Smooth muscle cell (in vitro differentiated cells): ENCODE data around the gene IL32. TPM values are rescaled to one million over a fixed set of nuclear protein-coding genes. Genes with fewer than 3 reads are reported as not detected.

ENCODE experiments used
- DNase-seq: peaks from one replicate; lab custom pipeline; 2025; ENCODE audit not compliant: unreplicated experiment; lab: John Stamatoyannopoulos, UW
- H2AFZ ChIP-seq: fragments of 200-600 bp; sonication (generic); 2 replicates; pipeline ENCODE4 v1.6.0; 2016; ENCODE audit warnings: antibody characterized with exemption, low read depth, mild to moderate bottlenecking
- H3F3A ChIP-seq: fragments of 200-600 bp; sonication (generic); 2 replicates; pipeline ENCODE4 v1.6.0; 2017; ENCODE audit warnings: antibody characterized with exemption, low read depth
- H3K27ac ChIP-seq: fragments of 200-600 bp; sonication (generic); 2 replicates; pipeline ENCODE4 v1.5.1; 2016; ENCODE audit warnings: low read depth, mild to moderate bottlenecking
- H3K27me3 ChIP-seq: fragments of 200-600 bp; sonication (generic); 2 replicates; pipeline ENCODE4 v1.6.1; 2016; ENCODE audit warnings: low read depth, mild to moderate bottlenecking
- H3K36me3 ChIP-seq: fragments of 200-600 bp; sonication (generic); 2 replicates; pipeline ENCODE4 v1.5.1; 2016; ENCODE audit warnings: low read depth
- H3K4me1 ChIP-seq: fragments of 200-600 bp; sonication (generic); 2 replicates; pipeline ENCODE4 v1.5.1; 2016; ENCODE audit warnings: low read depth
- H3K4me2 ChIP-seq: fragments of 200-600 bp; sonication (generic); 2 replicates; pipeline ENCODE4 v1.6.0; 2016; ENCODE audit warnings: mild to moderate bottlenecking
- H3K4me3 ChIP-seq: fragments of 200-600 bp; sonication (generic); 2 replicates; pipeline ENCODE4 v1.5.1; 2016; ENCODE audit warnings: mild to moderate bottlenecking
- H3K79me2 ChIP-seq: fragments of 200-600 bp; sonication (generic); 2 replicates; pipeline ENCODE4 v1.6.0; 2016; ENCODE audit warnings: low read depth, mild to moderate bottlenecking
- H3K9ac ChIP-seq: fragments of 200-600 bp; sonication (generic); 2 replicates; pipeline ENCODE4 v1.6.0; 2016; ENCODE audit warnings: low read depth
- H3K9me3 ChIP-seq: fragments of 200-600 bp; sonication (generic); replicated peaks from 2 replicates; pipeline ENCODE4 v1.5.1; 2016; ENCODE audit warnings: low read depth
- H4K20me1 ChIP-seq: fragments of 200-600 bp; sonication (generic); 2 replicates; pipeline ENCODE4 v1.6.0; 2016; ENCODE audit warnings: low read depth
- CTCF ChIP-seq: fragments of 200-600 bp; sonication (generic); IDR thresholded peaks from 2 replicates; pipeline ENCODE4 v1.5.1; 2017; ENCODE audit warnings: borderline replicate concordance, mild to moderate bottlenecking, antibody characterized with exemption; ENCODE audit not compliant: insufficient read depth, poor library complexity, severe bottlenecking
- WGBS: methylation state at CpG from one replicate; pipeline ENCODE4 v1.1.7; 2016; ENCODE audit warnings: low lambda C conversion rate; 5-methylcytosine and 5-hydroxymethylcytosine counted together
- polyA plus RNA-seq: library from polyadenylated mRNA; unstranded; fragments of >200 nt; fragmentation: Nextera tagmentation; extraction: Ambion mirVana; gene quantifications from 2 replicates; pipeline ENCODE4 v1.2.1, GENCODE V29; 2016
- total RNA-seq: library from RNA; depleted of rRNA; stranded (reverse); fragments of >200 nt; gene quantifications from 2 replicates; pipeline ENCODE4 v1.2.3, GENCODE V29; 2014

The IL32 gene
- total and polyA plus RNA-seq, 2 experiments from 2014 or later, result 26.3 to 27.7 TPM

- peak; percentile 75 for DNase-seq
- no peaks in the 10 kb centered on the region for H3K9me3 ChIP-seq
- no peak for TF ChIP-seq CTCF
- no peak overlapping the region for H2AFZ ChIP-seq
- peak overlapping the region; percentile 93 for H3K4me2 ChIP-seq
- peaks cover 34% of the 10 kb centered on the region for H4K20me1 ChIP-seq
- peak overlapping the region; percentile 100 for H3K27ac ChIP-seq
- H3K27me3 ChIP-seq, result no peaks in the 10 kb centered on the region
- H3K4me3 ChIP-seq, result peak overlapping the region; percentile 86
- H3K36me3 ChIP-seq, result no peaks in the 10 kb centered on the region
- H3F3A ChIP-seq, result peaks cover 16% of the 10 kb centered on the region
- WGBS, result 1% methylated on average over 37 of the region's 57 CpGs
- peaks cover 21% of the 10 kb centered on the region for H3K4me1 ChIP-seq
- peak overlapping the region; percentile 99 for H3K9ac ChIP-seq
- H3K79me2 ChIP-seq, result no peaks in the 10 kb centered on the region
Observed at GRCh38 chr16:3020604-3021448, 44.6 kb upstream of the IL32 start.

- Histone ChIP-seq H3K4me2 (peak overlapping the region; percentile 93), H3K36me3 (no peaks in the 10 kb centered on the region), H3K27me3 (no peaks in the 10 kb centered on the region), H2AFZ (no peak overlapping the region), H3K27ac (peak overlapping the region; percentile 100), H3K79me2 (no peaks in the 10 kb centered on the region), H4K20me1 (peaks cover 38% of the 10 kb centered on the region), H3K4me3 (peak overlapping the region; percentile 86), H3F3A (peaks cover 12% of the 10 kb centered on the region), H3K9me3 (no peaks in the 10 kb centered on the region), H3K9ac (peak overlapping the region; percentile 99), H3K4me1 (peaks cover 21% of the 10 kb centered on the region)
- peak; percentile 71 for DNase-seq
- WGBS, result 0% methylated on average over 19 of the region's 25 CpGs
- peak; percentile 30 for TF ChIP-seq CTCF
Observed at GRCh38 chr16:3021449-3022207, 43.8 kb upstream of the IL32 start.

- Histone ChIP-seq H3K4me2 (peak overlapping the region; percentile 93), H3K9ac (peak overlapping the region; percentile 99), H3K9me3 (no peaks in the 10 kb centered on the region), H2AFZ (no peak overlapping the region), H3K4me3 (peak overlapping the region; percentile 86), H3K27ac (peak overlapping the region; percentile 100), H3K4me1 (peaks cover 20% of the 10 kb centered on the region), H3K36me3 (no peaks in the 10 kb centered on the region), H4K20me1 (peaks cover 45% of the 10 kb centered on the region), H3K27me3 (no peaks in the 10 kb centered on the region), H3K79me2 (no peaks in the 10 kb centered on the region), H3F3A (peaks cover 9% of the 10 kb centered on the region)
- under 1% methylated on average over 8 of the region's 8 CpGs for WGBS
- peak; percentile 62 for DNase-seq
- TF ChIP-seq CTCF, result no peak
Observed at GRCh38 chr16:3022208-3022683, 43.2 kb upstream of the IL32 start.
